T-cell (primary cell): ENCODE measurements around the gene PAF1. TPM values are rescaled to one million over a fixed set of nuclear protein-coding genes. Genes with fewer than 3 reads are reported as not detected.
A peak's percentile ranks its signal among the peaks of the same experiment; 100 is the strongest.

Experiments used
- ATAC-seq, 4 experiments: fragments of 200-7000 bp in 3 of 4; fragments of 150-1000 bp in 1 of 4; cut with Tn5 transposase; replicated peaks in 1 of 4; 1 replicate in 3 of 4; 2 replicates in 1 of 4; pipeline ENCODE4 v1.10.0; 2021; ENCODE audit warnings: moderate library complexity in 3 of 4, mild to moderate bottlenecking in 2 of 4, moderate number of reproducible peaks in 1 of 4
- CTCF ChIA-PET, 2 donors: fragments of 300-600 bp; sonication (Branson Sonifier 250); formaldehyde crosslinking; loops; one replicate each; lab custom pipeline; 2022; ENCODE audit warnings: antibody characterized with exemption in 2 of 2; lab: Charles Lee
- POLR2A ChIA-PET, 2 donors: fragments of 300-600 bp; sonication (Branson Sonifier 250); formaldehyde crosslinking; loops; one replicate each; lab custom pipeline; 2022; ENCODE audit warnings: antibody characterized with exemption in 2 of 2; lab: Charles Lee
- DNase-seq, 35 experiments: peaks; one replicate each; pipeline versions ENCODE4 v3.0.0 to v3.0.0-alpha.2; 2013 to 2023
- H3K27ac ChIP-seq: one replicate; pipeline ENCODE4 v1.5.1; 2013; ENCODE audit warnings: low read length
- H3K27me3 ChIP-seq, 2 experiments: replicated peaks in 1 of 2; 1 replicate in 1 of 2; 2 replicates in 1 of 2; pipeline versions ENCODE4 v1.6.1 to v1.7.0; 2013; ENCODE audit warnings: low read length in 1 of 2, mixed read lengths in 1 of 2; ENCODE audit not compliant: control insufficient read depth in 2 of 2, insufficient read depth in 2 of 2; ENCODE audit errors: extremely low read depth in 1 of 2
- H3K36me3 ChIP-seq, 2 donors: 1 replicate in 1 of 2; 2 replicates in 1 of 2; pipeline versions ENCODE4 v1.6.1 to v1.7.0; 2013; ENCODE audit warnings: low read length in 1 of 2; ENCODE audit not compliant: control insufficient read depth in 2 of 2, insufficient read depth in 1 of 2; ENCODE audit errors: extremely low read depth in 1 of 2
- H3K4me1 ChIP-seq, 2 experiments: 1 replicate in 1 of 2; 2 replicates in 1 of 2; pipeline versions ENCODE4 v1.6.1 to v1.7.0; 2013; ENCODE audit warnings: low read length in 2 of 2, mixed read lengths in 1 of 2; ENCODE audit not compliant: insufficient read depth in 2 of 2, control insufficient read depth in 1 of 2; ENCODE audit errors: extremely low read depth in 1 of 2
- H3K4me3 ChIP-seq, 2 donors: 1 replicate in 1 of 2; 2 replicates in 1 of 2; pipeline versions ENCODE4 v1.5.1 to v1.7.0; 2013; ENCODE audit warnings: mild to moderate bottlenecking in 2 of 2, low read length in 1 of 2, moderate library complexity in 1 of 2; ENCODE audit not compliant: control insufficient read depth in 1 of 2; ENCODE audit errors: extremely low read depth in 1 of 2
- H3K9me3 ChIP-seq: 2 replicates; pipeline ENCODE4 v1.7.0; 2013
- H3K27ac Mint-ChIP-seq, 2 donors: one replicate each; pipeline ENCODE4 v1.8.0; 2020 to 2021; ENCODE audit warnings: mild to moderate bottlenecking in 2 of 2, mixed read lengths in 2 of 2
- H3K27me3 Mint-ChIP-seq, 2 donors: one replicate each; pipeline ENCODE4 v1.8.0; 2021 to 2022; ENCODE audit warnings: mixed read lengths in 2 of 2
- H3K36me3 Mint-ChIP-seq: one replicate; pipeline ENCODE4 v1.8.0; 2021; ENCODE audit warnings: mixed read lengths
- H3K4me1 Mint-ChIP-seq, 3 donors: one replicate each; pipeline ENCODE4 v1.8.0; 2020 to 2022; ENCODE audit warnings: mixed read lengths in 3 of 3, mild to moderate bottlenecking in 1 of 3
- H3K4me3 Mint-ChIP-seq, 3 donors: one replicate each; pipeline ENCODE4 v1.8.0; 2020 to 2022; ENCODE audit warnings: mild to moderate bottlenecking in 3 of 3, mixed read lengths in 3 of 3, moderate library complexity in 3 of 3
- H3K9me3 Mint-ChIP-seq, 3 donors: one replicate each; pipeline ENCODE4 v1.8.0; 2020 to 2022; ENCODE audit warnings: mixed read lengths in 3 of 3
- WGBS: methylation state at CpG from one replicate; pipeline ENCODE4 v1.1.5; 2013; ENCODE audit warnings: missing lambda C conversion rate; ENCODE audit not compliant: insufficient coverage; 5-methylcytosine and 5-hydroxymethylcytosine counted together
- total RNA-seq, 35 experiments: library from RNA in 6 of 35; stranded (reverse) in 6 of 35; fragments of 120-200 nt in 1 of 35; gene quantifications; one replicate each; pipeline versions ENCODE4 v1.2.1 to v1.2.4 and lab custom pipeline; 2013 to 2026

PAF1 gene
- total RNA-seq, 5 donors from 2014 or later (not counting 1 experiment from before 2014, with no cell fraction given): 43.0 to 96.1 (median 45.9) TPM

GRCh38 chr19:39377373-39378362 is 13.2 kb downstream of the PAF1 start:
- H3K27ac Mint-ChIP-seq: peak overlapping the region in 1 of 2 donors; percentile 69
- DNase-seq (no peak), ATAC-seq (no peak)
- ChIA-PET CTCF (interaction anchor here in 1 of 2 donors (0.6 kb wide), 1 partner anchor 167 kb away, joined by 4 read pairs; no protein-coding TSS in a partner anchor), POLR2A (no interaction called here)
- no peak overlapping the region for H3K4me3 ChIP-seq
- no peaks in the 10 kb centered on the region for H3K27me3 ChIP-seq
- H3K4me1 Mint-ChIP-seq: no peaks in the 10 kb centered on the region
- H3K27me3 Mint-ChIP-seq: no peaks in the 10 kb centered on the region
- no peaks in the 10 kb centered on the region for H3K9me3 Mint-ChIP-seq
- no peak overlapping the region for H3K4me3 Mint-ChIP-seq
- 95% methylated on average over 15 of the region's 18 CpGs for WGBS
- H3K36me3 Mint-ChIP-seq: peaks cover 61% of the 10 kb centered on the region
- no peaks in the 10 kb centered on the region for H3K4me1 ChIP-seq
- no peak overlapping the region for H3K27ac ChIP-seq
- H3K9me3 ChIP-seq: no peaks in the 10 kb centered on the region
- peaks cover 18 to 76% of the 10 kb centered on the region in 2 donors for H3K36me3 ChIP-seq

- Mint-ChIP-seq H3K27me3 (no peaks in the 10 kb centered on the region), H3K4me3 (no peak overlapping the region), H3K4me1 (no peaks in the 10 kb centered on the region), H3K9me3 (no peaks in the 10 kb centered on the region), H3K36me3 (peaks cover 55% of the 10 kb centered on the region), H3K27ac (no peak overlapping the region)
- no peak for DNase-seq
- H3K9me3 ChIP-seq: no peaks in the 10 kb centered on the region
- ChIA-PET CTCF (interaction anchor here in 1 of 2 donors (0.6 kb wide), 1 partner anchor 9 kb away, joined by 5 read pairs; no protein-coding TSS in a partner anchor), POLR2A (interaction anchor here in 1 of 2 donors (1.2 kb wide), 1 partner anchor 9 kb away, joined by 11 read pairs; no protein-coding TSS in a partner anchor)
- no peak overlapping the region for H3K27ac ChIP-seq
- no peaks in the 10 kb centered on the region for H3K27me3 ChIP-seq
- no peak overlapping the region for H3K4me3 ChIP-seq
- H3K4me1 ChIP-seq: no peaks in the 10 kb centered on the region
- no peak for ATAC-seq
- H3K36me3 ChIP-seq: peaks cover 12 to 75% of the 10 kb centered on the region in 2 donors
Observed at GRCh38 chr19:39375929-39376328, 15.0 kb downstream of the PAF1 start.

DNA sequence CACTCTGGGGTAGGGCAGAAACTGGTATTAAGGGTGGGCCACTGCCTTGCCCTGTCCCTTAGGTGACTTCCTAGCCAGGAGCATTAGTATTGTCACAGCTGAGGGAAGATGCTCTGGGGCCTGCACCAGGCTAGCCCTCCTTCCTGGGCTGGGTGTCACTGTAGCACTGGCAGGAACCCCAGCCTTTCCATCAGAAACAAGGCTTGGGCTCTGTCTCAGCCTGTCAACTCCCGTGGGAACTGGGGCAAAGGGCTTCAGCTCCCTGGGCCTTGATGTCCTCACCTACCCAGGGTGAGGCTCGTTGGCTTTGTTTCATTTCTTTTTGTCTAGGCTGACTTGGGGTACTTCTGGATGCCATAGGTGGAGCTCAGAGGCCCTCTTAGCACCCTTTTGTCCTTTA is 18.0 kb downstream of the PAF1 start:
- H3K36me3 ChIP-seq: peaks cover 16 to 72% of the 10 kb centered on the region in 2 donors
- H3K27ac ChIP-seq: no peak overlapping the region
- ChIA-PET POLR2A (no interaction called here), CTCF (no interaction called here)
- H3K4me1 Mint-ChIP-seq: no peaks in the 10 kb centered on the region
- H3K36me3 Mint-ChIP-seq: peaks cover 61% of the 10 kb centered on the region
- 93% methylated on average over 2 of the region's 2 CpGs for WGBS
- H3K4me3 Mint-ChIP-seq: no peak overlapping the region
- no peak for ATAC-seq
- no peaks in the 10 kb centered on the region for H3K4me1 ChIP-seq
- no peaks in the 10 kb centered on the region for H3K27me3 ChIP-seq
- H3K4me3 ChIP-seq: no peak overlapping the region
- H3K9me3 ChIP-seq: no peaks in the 10 kb centered on the region
- DNase-seq: no peak
- H3K27me3 Mint-ChIP-seq: no peaks in the 10 kb centered on the region
- no peaks in the 10 kb centered on the region for H3K9me3 Mint-ChIP-seq
- no peak overlapping the region for H3K27ac Mint-ChIP-seq

- no peaks in the 10 kb centered on the region for H3K27me3 ChIP-seq
- Mint-ChIP-seq H3K36me3 (peaks cover 55% of the 10 kb centered on the region), H3K27me3 (no peaks in the 10 kb centered on the region), H3K27ac (peak overlapping the region in 1 of 2 donors; percentile 22), H3K4me1 (no peaks in the 10 kb centered on the region), H3K9me3 (no peaks in the 10 kb centered on the region), H3K4me3 (no peak overlapping the region)
- ATAC-seq: no peak
- no peaks in the 10 kb centered on the region for H3K4me1 ChIP-seq
- WGBS: 71% methylated on average over 6 of the region's 8 CpGs
- H3K4me3 ChIP-seq: no peak overlapping the region
- no peak for DNase-seq
- ChIA-PET CTCF (no interaction called here), POLR2A (no interaction called here)
- H3K27ac ChIP-seq: no peak overlapping the region
- no peaks in the 10 kb centered on the region for H3K9me3 ChIP-seq
- H3K36me3 ChIP-seq: peaks cover 12 to 64% of the 10 kb centered on the region in 2 donors
Observed at GRCh38 chr19:39372047-39372802, 18.7 kb downstream of the PAF1 start.

GRCh38 chr19:39370735-39371134 is 20.2 kb downstream of the PAF1 start:
- no peak overlapping the region for H3K4me3 Mint-ChIP-seq
- peaks cover 46% of the 10 kb centered on the region for H3K36me3 Mint-ChIP-seq
- ChIA-PET POLR2A (no interaction called here), CTCF (no interaction called here)
- 100% methylated on average over 5 of the region's 5 CpGs for WGBS
- H3K27me3 ChIP-seq: no peaks in the 10 kb centered on the region
- no peak overlapping the region for H3K4me3 ChIP-seq
- H3K9me3 ChIP-seq: no peaks in the 10 kb centered on the region
- peaks cover 8 to 57% of the 10 kb centered on the region in 2 donors for H3K36me3 ChIP-seq
- H3K4me1 ChIP-seq: no peaks in the 10 kb centered on the region
- H3K9me3 Mint-ChIP-seq: no peaks in the 10 kb centered on the region
- ATAC-seq: no peak
- no peak overlapping the region for H3K27ac Mint-ChIP-seq
- DNase-seq: no peak
- H3K4me1 Mint-ChIP-seq: peaks cover 0 to 2% (median 0%) of the 10 kb centered on the region in 3 donors
- H3K27me3 Mint-ChIP-seq: no peaks in the 10 kb centered on the region
- no peak overlapping the region for H3K27ac ChIP-seq

DNA sequence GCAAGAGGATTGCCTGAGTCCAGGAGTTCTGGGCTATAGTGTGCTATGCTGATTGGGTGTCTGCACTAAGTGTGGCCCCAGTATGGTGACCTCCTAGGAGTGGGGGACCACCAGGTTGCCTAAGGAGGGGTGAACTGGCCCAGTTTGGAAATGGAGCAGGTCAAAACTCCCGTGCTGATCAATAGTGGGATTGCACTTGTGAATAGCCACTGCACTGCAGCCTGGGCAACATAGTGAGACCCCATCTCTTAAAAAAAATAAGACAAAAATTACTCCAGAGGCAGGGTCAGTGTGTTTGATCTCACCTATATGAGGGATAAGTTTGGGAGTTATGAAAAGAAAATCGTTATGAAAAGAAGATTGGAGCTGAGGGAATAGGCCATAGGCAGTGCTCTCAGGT is 21.7 kb downstream of the PAF1 start:
- Mint-ChIP-seq H3K4me3 (no peak overlapping the region), H3K9me3 (no peaks in the 10 kb centered on the region), H3K36me3 (peaks cover 44% of the 10 kb centered on the region), H3K27me3 (no peaks in the 10 kb centered on the region), H3K4me1 (peaks cover 0 to 2% (median 0%) of the 10 kb centered on the region in 3 donors), H3K27ac (peak overlapping the region in 1 of 2 donors; percentile 39)
- H3K4me3 ChIP-seq: no peak overlapping the region
- H3K36me3 ChIP-seq: peaks cover 7 to 53% of the 10 kb centered on the region in 2 donors
- DNase-seq: no peak
- ChIA-PET POLR2A (no interaction called here), CTCF (interaction anchor here (0.6 to 1.0 kb wide), 2 partner anchors 13 to 56 kb away, joined by 3 read pairs; no protein-coding TSS in a partner anchor)
- no peaks in the 10 kb centered on the region for H3K27me3 ChIP-seq
- no peak for ATAC-seq
- H3K4me1 ChIP-seq: no peaks in the 10 kb centered on the region
- no CpG with 5 or more reads among the region's 2 CpGs for WGBS
- no peaks in the 10 kb centered on the region for H3K9me3 ChIP-seq
- no peak overlapping the region for H3K27ac ChIP-seq
